Hepatocyte (in vitro differentiated cells): ENCODE measurements around the gene CELSR2. TPM values are rescaled to one million over a fixed set of nuclear protein-coding genes. Genes with fewer than 3 reads are reported as not detected.

Experiments used
- DNase-seq: peaks from one replicate; pipeline ENCODE4 v3.0.0-alpha.2; 2016; ENCODE audit warnings: low spot score
- H2AFZ ChIP-seq: fragments of 200-600 bp; sonication (generic); 2 replicates; pipeline ENCODE4 v1.6.0; 2016; ENCODE audit warnings: antibody characterized with exemption, mild to moderate bottlenecking
- H3K27ac ChIP-seq: fragments of 200-600 bp; sonication (generic); 2 replicates; pipeline ENCODE4 v1.5.1; 2016; ENCODE audit warnings: mild to moderate bottlenecking
- H3K27me3 ChIP-seq: fragments of 200-600 bp; sonication (generic); 2 replicates; pipeline ENCODE4 v1.6.1; 2016
- H3K36me3 ChIP-seq: fragments of 200-600 bp; sonication (generic); replicated peaks from 2 replicates; pipeline ENCODE4 v1.5.1; 2016; ENCODE audit warnings: low read depth; ENCODE audit not compliant: insufficient read depth
- H3K4me1 ChIP-seq: fragments of 200-600 bp; sonication (generic); 2 replicates; pipeline ENCODE4 v1.5.1; 2016; ENCODE audit warnings: mild to moderate bottlenecking, moderate library complexity; ENCODE audit not compliant: insufficient read depth
- H3K4me2 ChIP-seq: fragments of 200-600 bp; sonication (generic); 2 replicates; pipeline ENCODE4 v1.6.0; 2016
- H3K4me3 ChIP-seq: fragments of 200-600 bp; sonication (generic); 2 replicates; pipeline ENCODE4 v1.5.1; 2016; ENCODE audit warnings: mild to moderate bottlenecking
- H3K79me2 ChIP-seq: fragments of 200-600 bp; sonication (generic); 2 replicates; pipeline ENCODE4 v1.6.0; 2017; ENCODE audit warnings: mild to moderate bottlenecking
- H3K9me2 ChIP-seq: fragments of 200-600 bp; sonication (generic); replicated peaks from 2 replicates; pipeline ENCODE4 v1.6.0; 2017; ENCODE audit warnings: mild to moderate bottlenecking; ENCODE audit not compliant: insufficient read depth
- H3K9me3 ChIP-seq: fragments of 200-600 bp; sonication (generic); 2 replicates; pipeline ENCODE4 v1.5.1; 2016; ENCODE audit warnings: low read depth, mild to moderate bottlenecking
- H4K20me1 ChIP-seq: fragments of 200-600 bp; sonication (generic); 2 replicates; pipeline ENCODE4 v1.6.0; 2016; ENCODE audit warnings: mild to moderate bottlenecking; ENCODE audit not compliant: insufficient read depth, poor library complexity, severe bottlenecking
- EZH2 ChIP-seq: fragments of 200-600 bp; sonication (generic); IDR thresholded peaks from 2 replicates; pipeline ENCODE4 v1.6.1; 2016; ENCODE audit warnings: antibody characterized with exemption, mild to moderate bottlenecking, borderline replicate concordance
- EZH2phosphoT487 ChIP-seq: fragments of 200-600 bp; sonication (generic); IDR thresholded peaks from one replicate; pipeline ENCODE4 v1.6.1; 2018; ENCODE audit warnings: antibody characterized with exemption, mild to moderate bottlenecking, low read depth, moderate library complexity; ENCODE audit not compliant: unreplicated experiment, severe bottlenecking
- WGBS: methylation state at CpG from one replicate; pipeline ENCODE4 v1.1.6; 2016; ENCODE audit warnings: low lambda C conversion rate; ENCODE audit errors: missing lambda C conversion rate; 5-methylcytosine and 5-hydroxymethylcytosine counted together
- polyA plus RNA-seq: library from polyadenylated mRNA; unstranded; fragments of >200 nt; fragmentation: Nextera tagmentation; extraction: Ambion mirVana; gene quantifications from 2 replicates; pipeline ENCODE4 v1.2.1, GENCODE V29; 2016
- total RNA-seq: library from RNA; depleted of rRNA; stranded (reverse); fragments of >200 nt; gene quantifications from 2 replicates; pipeline ENCODE4 v1.2.3, GENCODE V29; 2014
- TF ChIP-seq, protein P1 (sequence below): fragments of 200-600 bp; sonication (generic); IDR thresholded peaks from 2 replicates; pipeline ENCODE4 v1.5.1; 2016; ENCODE audit warnings: antibody characterized with exemption, mild to moderate bottlenecking; ENCODE audit not compliant: poor library complexity

CELSR2 gene
- total and polyA plus RNA-seq, 2 experiments from 2014 or later = 3.3 to 3.7 TPM

- WGBS = 95% methylated on average over 16 of the region's 16 CpGs
- no peaks in the 10 kb centered on the region for H3K27me3 ChIP-seq
Observed at GRCh38 chr1:109261006-109261405, 11.7 kb downstream of the CELSR2 start.

GRCh38 chr1:109261578-109261977, 12.2 kb downstream of the CELSR2 start:
- H3K79me2 ChIP-seq = no peaks in the 10 kb centered on the region
- H4K20me1 ChIP-seq = no peaks in the 10 kb centered on the region
- DNase-seq = no peak
- H3K27ac ChIP-seq = no peak overlapping the region
- no peaks in the 10 kb centered on the region for H3K36me3 ChIP-seq
- no peak for TF ChIP-seq EZH2
- TF ChIP-seq, protein P1, sequence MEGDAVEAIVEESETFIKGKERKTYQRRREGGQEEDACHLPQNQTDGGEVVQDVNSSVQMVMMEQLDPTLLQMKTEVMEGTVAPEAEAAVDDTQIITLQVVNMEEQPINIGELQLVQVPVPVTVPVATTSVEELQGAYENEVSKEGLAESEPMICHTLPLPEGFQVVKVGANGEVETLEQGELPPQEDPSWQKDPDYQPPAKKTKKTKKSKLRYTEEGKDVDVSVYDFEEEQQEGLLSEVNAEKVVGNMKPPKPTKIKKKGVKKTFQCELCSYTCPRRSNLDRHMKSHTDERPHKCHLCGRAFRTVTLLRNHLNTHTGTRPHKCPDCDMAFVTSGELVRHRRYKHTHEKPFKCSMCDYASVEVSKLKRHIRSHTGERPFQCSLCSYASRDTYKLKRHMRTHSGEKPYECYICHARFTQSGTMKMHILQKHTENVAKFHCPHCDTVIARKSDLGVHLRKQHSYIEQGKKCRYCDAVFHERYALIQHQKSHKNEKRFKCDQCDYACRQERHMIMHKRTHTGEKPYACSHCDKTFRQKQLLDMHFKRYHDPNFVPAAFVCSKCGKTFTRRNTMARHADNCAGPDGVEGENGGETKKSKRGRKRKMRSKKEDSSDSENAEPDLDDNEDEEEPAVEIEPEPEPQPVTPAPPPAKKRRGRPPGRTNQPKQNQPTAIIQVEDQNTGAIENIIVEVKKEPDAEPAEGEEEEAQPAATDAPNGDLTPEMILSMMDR = no peak
- no peaks in the 10 kb centered on the region for H3K9me3 ChIP-seq
- H3K4me1 ChIP-seq = no peaks in the 10 kb centered on the region
- no peak overlapping the region for H2AFZ ChIP-seq
- no peaks in the 10 kb centered on the region for H3K9me2 ChIP-seq
- no peaks in the 10 kb centered on the region for H3K27me3 ChIP-seq
- WGBS = 87% methylated on average over 5 of the region's 6 CpGs
- H3K4me3 ChIP-seq = no peak overlapping the region
- no peak overlapping the region for H3K4me2 ChIP-seq

More at GRCh38 chr1:109261006-109261405, 11.7 kb downstream of the CELSR2 start:
- TF ChIP-seq EZH2 (no peak), EZH2phosphoT487 (no peak)
- TF ChIP-seq, protein P1 = no peak
- Histone ChIP-seq H3K27ac (no peak overlapping the region), H2AFZ (no peak overlapping the region), H3K9me2 (no peaks in the 10 kb centered on the region), H3K9me3 (no peaks in the 10 kb centered on the region), H3K36me3 (no peaks in the 10 kb centered on the region), H3K4me2 (no peak overlapping the region), H3K4me1 (no peaks in the 10 kb centered on the region), H4K20me1 (no peaks in the 10 kb centered on the region), H3K4me3 (no peak overlapping the region), H3K79me2 (no peaks in the 10 kb centered on the region)
- DNase-seq = no peak

GRCh38 chr1:109262231-109263055, 13.1 kb downstream of the CELSR2 start:
- H3K4me2 ChIP-seq = no peak overlapping the region
- no peaks in the 10 kb centered on the region for H3K27me3 ChIP-seq
- no peaks in the 10 kb centered on the region for H3K79me2 ChIP-seq
- H3K9me3 ChIP-seq = no peaks in the 10 kb centered on the region
- H3K4me1 ChIP-seq = no peaks in the 10 kb centered on the region
- no peak for DNase-seq
- no peak overlapping the region for H2AFZ ChIP-seq
- no peak overlapping the region for H3K27ac ChIP-seq
- no peaks in the 10 kb centered on the region for H4K20me1 ChIP-seq
- TF ChIP-seq EZH2phosphoT487 = no peak
- TF ChIP-seq, protein P1 = no peak
- no peak for TF ChIP-seq EZH2
- WGBS = 90% methylated on average over 22 of the region's 22 CpGs
- no peaks in the 10 kb centered on the region for H3K9me2 ChIP-seq
- no peak overlapping the region for H3K4me3 ChIP-seq
- no peaks in the 10 kb centered on the region for H3K36me3 ChIP-seq
